CD8-positive, alpha-beta memory T cell (primary cell): ENCODE measurements around the gene GRSF1. TPM values are rescaled to one million over a fixed set of nuclear protein-coding genes. Genes with fewer than 3 reads are reported as not detected.

Experiments
- CTCF ChIA-PET: fragments of 350-600 bp; sonication (Branson Sonifier 250); formaldehyde crosslinking; loops from one replicate; lab custom pipeline; 2021; ENCODE audit warnings: antibody characterized with exemption; lab: Charles Lee
- POLR2A ChIA-PET: fragments of 350-600 bp; sonication (Branson Sonifier 250); formaldehyde crosslinking; loops from one replicate; lab custom pipeline; 2021; ENCODE audit warnings: antibody characterized with exemption; lab: Charles Lee
- DNase-seq, 5 donors: peaks; one replicate each; pipeline versions ENCODE4 v3.0.0 to v3.0.0-alpha.2; 2020 to 2022; ENCODE audit warnings: mixed read lengths in 1 of 5
- H3K27ac ChIP-seq: one replicate; pipeline ENCODE4 v1.7.0; 2013; ENCODE audit warnings: low read depth, mild to moderate bottlenecking, low read length, moderate library complexity
- H3K27me3 ChIP-seq: 2 replicates; pipeline ENCODE4 v1.7.0; 2013; ENCODE audit warnings: low read length, mild to moderate bottlenecking; ENCODE audit not compliant: insufficient read depth, poor library complexity, severe bottlenecking
- H3K36me3 ChIP-seq: 2 replicates; pipeline ENCODE4 v1.7.0; 2013; ENCODE audit warnings: mild to moderate bottlenecking, low read length, moderate library complexity; ENCODE audit not compliant: insufficient read depth
- H3K4me1 ChIP-seq: 2 replicates; pipeline ENCODE4 v1.7.0; 2013; ENCODE audit warnings: mild to moderate bottlenecking, low read length, moderate library complexity; ENCODE audit not compliant: insufficient read depth
- H3K4me3 ChIP-seq: 2 replicates; pipeline ENCODE4 v1.7.0; 2013; ENCODE audit warnings: mild to moderate bottlenecking, low read length
- H3K9me3 ChIP-seq: 2 replicates; pipeline ENCODE4 v1.7.0; 2013; ENCODE audit warnings: mild to moderate bottlenecking, low read length
- H3K27ac Mint-ChIP-seq, 8 donors: one replicate each; pipeline ENCODE4 v1.8.0; 2020 to 2021; ENCODE audit warnings: mixed read lengths in 8 of 8, mild to moderate bottlenecking in 6 of 8, inconsistent platforms in 3 of 8, moderate library complexity in 3 of 8
- H3K27me3 Mint-ChIP-seq, 2 donors: one replicate each; pipeline ENCODE4 v1.8.0; 2020 to 2021; ENCODE audit warnings: mixed read lengths in 2 of 2, mild to moderate bottlenecking in 1 of 2, moderate library complexity in 1 of 2
- H3K36me3 Mint-ChIP-seq, 3 donors: one replicate each; pipeline ENCODE4 v1.8.0; 2020 to 2021; ENCODE audit warnings: mixed read lengths in 3 of 3, inconsistent platforms in 1 of 3, mild to moderate bottlenecking in 1 of 3
- H3K4me1 Mint-ChIP-seq, 3 donors: one replicate each; pipeline ENCODE4 v1.8.0; 2020 to 2021; ENCODE audit warnings: mixed read lengths in 3 of 3, inconsistent platforms in 1 of 3, mild to moderate bottlenecking in 1 of 3
- H3K4me3 Mint-ChIP-seq, 7 donors: one replicate each; pipeline ENCODE4 v1.8.0; 2020 to 2021; ENCODE audit warnings: mixed read lengths in 7 of 7, mild to moderate bottlenecking in 6 of 7, moderate library complexity in 4 of 7, inconsistent platforms in 2 of 7
- H3K9me3 Mint-ChIP-seq, 5 donors: one replicate each; pipeline ENCODE4 v1.8.0; 2020 to 2022; ENCODE audit warnings: mixed read lengths in 5 of 5, mild to moderate bottlenecking in 3 of 5, moderate library complexity in 2 of 5, inconsistent platforms in 1 of 5
- polyA plus RNA-seq: library from polyadenylated mRNA; unstranded; fragments of 300-500 nt; fragmentation: Illumina TruSeq; gene quantifications from one replicate; pipeline ENCODE4 v1.2.3, GENCODE V29; 2021
- total RNA-seq, 2 experiments: library from RNA; stranded (reverse); gene quantifications; one replicate each; pipeline ENCODE4 v1.2.3, GENCODE V29; 2021

Gene GRSF1
- total and polyA plus RNA-seq, 3 experiments from 2014 or later, result 99.7 to 125 (median 112) TPM

- Histone ChIP-seq H3K27me3 (no peaks in the 10 kb centered on the region), H3K27ac (no peak overlapping the region), H3K36me3 (no peaks in the 10 kb centered on the region), H3K9me3 (no peaks in the 10 kb centered on the region), H3K4me3 (no peak overlapping the region), H3K4me1 (no peaks in the 10 kb centered on the region)
- Mint-ChIP-seq H3K4me3 (no peak overlapping the region), H3K36me3 (no peaks in the 10 kb centered on the region), H3K9me3 (no peaks in the 10 kb centered on the region), H3K27ac (peak overlapping the region in 6 of 8 donors; percentile 7 to 79 (median 56)), H3K27me3 (no peaks in the 10 kb centered on the region), H3K4me1 (peaks cover 8 to 11% (median 11%) of the 10 kb centered on the region in 3 donors)
- ChIA-PET CTCF (no interaction called here), POLR2A (no interaction called here)
- DNase-seq, result no peak
These were observed 23.6 kb upstream of the GRSF1 start for GRCh38 chr4:70863099-70863790.

GRCh38 chr4:70859066-70859465, 19.4 kb upstream of the GRSF1 start:
- Histone ChIP-seq H3K36me3 (no peaks in the 10 kb centered on the region), H3K4me1 (no peaks in the 10 kb centered on the region), H3K27me3 (no peaks in the 10 kb centered on the region), H3K9me3 (no peaks in the 10 kb centered on the region), H3K4me3 (no peak overlapping the region), H3K27ac (no peak overlapping the region)
- ChIA-PET CTCF (no interaction called here), POLR2A (no interaction called here)
- no peak overlapping the region for H3K4me3 Mint-ChIP-seq
- no peak for DNase-seq
- H3K36me3 Mint-ChIP-seq, result peaks cover 0 to 5% (median 4%) of the 10 kb centered on the region in 3 donors
- peaks cover 8 to 11% (median 11%) of the 10 kb centered on the region in 3 donors for H3K4me1 Mint-ChIP-seq
- H3K27me3 Mint-ChIP-seq, result no peaks in the 10 kb centered on the region
- no peak overlapping the region for H3K27ac Mint-ChIP-seq
- H3K9me3 Mint-ChIP-seq, result no peaks in the 10 kb centered on the region

- Histone ChIP-seq H3K4me3 (no peak overlapping the region), H3K9me3 (no peaks in the 10 kb centered on the region), H3K27ac (no peak overlapping the region), H3K4me1 (no peaks in the 10 kb centered on the region), H3K27me3 (no peaks in the 10 kb centered on the region), H3K36me3 (no peaks in the 10 kb centered on the region)
- POLR2A ChIA-PET, result no interaction called here
- Mint-ChIP-seq H3K4me3 (no peak overlapping the region), H3K27me3 (no peaks in the 10 kb centered on the region), H3K36me3 (peaks cover 0 to 5% (median 4%) of the 10 kb centered on the region in 3 donors), H3K4me1 (peaks cover 6 to 8% (median 7%) of the 10 kb centered on the region in 3 donors), H3K27ac (no peak overlapping the region), H3K9me3 (no peaks in the 10 kb centered on the region)
- no peak for DNase-seq
- CTCF ChIA-PET, result no interaction called here
These were observed 18.8 kb upstream of the GRSF1 start for GRCh38 chr4:70858454-70858853.

- no peak for DNase-seq
- Mint-ChIP-seq H3K9me3 (no peaks in the 10 kb centered on the region), H3K36me3 (peaks cover 0 to 5% (median 4%) of the 10 kb centered on the region in 3 donors), H3K27ac (no peak overlapping the region), H3K4me3 (no peak overlapping the region), H3K4me1 (no peaks in the 10 kb centered on the region), H3K27me3 (no peaks in the 10 kb centered on the region)
- Histone ChIP-seq H3K36me3 (no peaks in the 10 kb centered on the region), H3K4me1 (no peaks in the 10 kb centered on the region), H3K9me3 (no peaks in the 10 kb centered on the region), H3K4me3 (no peak overlapping the region), H3K27ac (no peak overlapping the region), H3K27me3 (no peaks in the 10 kb centered on the region)
- POLR2A ChIA-PET, result no interaction called here
- CTCF ChIA-PET, result no interaction called here
These were observed 15.8 kb upstream of the GRSF1 start for GRCh38 chr4:70855464-70855863.

- ChIA-PET CTCF (no interaction called here), POLR2A (interaction anchor here (0.6 kb wide), 1 partner anchor 211 kb away, joined by 10 read pairs; no protein-coding TSS in a partner anchor)
- H3K4me3 ChIP-seq, result no peak overlapping the region
- no peaks in the 10 kb centered on the region for H3K36me3 ChIP-seq
- no peaks in the 10 kb centered on the region for H3K4me1 ChIP-seq
- no peaks in the 10 kb centered on the region for H3K9me3 ChIP-seq
- Mint-ChIP-seq H3K27me3 (no peaks in the 10 kb centered on the region), H3K9me3 (no peaks in the 10 kb centered on the region), H3K4me1 (no peaks in the 10 kb centered on the region), H3K4me3 (no peak overlapping the region), H3K36me3 (peaks cover 0 to 5% (median 0%) of the 10 kb centered on the region in 3 donors), H3K27ac (peak overlapping the region in 1 of 8 donors; percentile 57)
- no peaks in the 10 kb centered on the region for H3K27me3 ChIP-seq
- no peak overlapping the region for H3K27ac ChIP-seq
- DNase-seq, result no peak
These were observed 9.6 kb upstream of the GRSF1 start for GRCh38 chr4:70849291-70849690.

- H3K27me3 Mint-ChIP-seq, result no peaks in the 10 kb centered on the region
- no peak overlapping the region for H3K27ac Mint-ChIP-seq
- no peaks in the 10 kb centered on the region for H3K4me1 ChIP-seq
- H3K9me3 ChIP-seq, result no peaks in the 10 kb centered on the region
- no peaks in the 10 kb centered on the region for H3K27me3 ChIP-seq
- H3K4me3 Mint-ChIP-seq, result no peak overlapping the region
- H3K36me3 Mint-ChIP-seq, result peaks cover 0 to 2% (median 0%) of the 10 kb centered on the region in 3 donors
- POLR2A ChIA-PET, result no interaction called here
- no peak overlapping the region for H3K4me3 ChIP-seq
- no peak overlapping the region for H3K27ac ChIP-seq
- CTCF ChIA-PET, result interaction anchor here (0.7 to 1.3 kb wide), 2 partner anchors 82 to 139 kb away, joined by 3 to 4 read pairs; no protein-coding TSS in a partner anchor
- no peak for DNase-seq
- H3K36me3 ChIP-seq, result no peaks in the 10 kb centered on the region
- no peaks in the 10 kb centered on the region for H3K9me3 Mint-ChIP-seq
- no peaks in the 10 kb centered on the region for H3K4me1 Mint-ChIP-seq
These were observed 4.5 kb upstream of the GRSF1 start for GRCh38 chr4:70844180-70844579.

- no peak overlapping the region for H3K27ac ChIP-seq
- peaks cover 7% of the 10 kb centered on the region for H3K4me1 ChIP-seq
- CTCF ChIA-PET, result interaction anchor here (1.2 kb wide), 1 partner anchor 59 kb away, joined by 3 read pairs; the partner anchor contains the start of gene MOB1B
- H3K9me3 Mint-ChIP-seq, result no peaks in the 10 kb centered on the region
- no peak overlapping the region for H3K4me3 ChIP-seq
- no peaks in the 10 kb centered on the region for H3K9me3 ChIP-seq
- H3K27me3 Mint-ChIP-seq, result no peaks in the 10 kb centered on the region
- DNase-seq, result no peak
- H3K4me3 Mint-ChIP-seq, result peak overlapping the region in 1 of 7 donors; percentile 41
- POLR2A ChIA-PET, result no interaction called here
- H3K4me1 Mint-ChIP-seq, result peaks cover 7 to 9% (median 9%) of the 10 kb centered on the region in 3 donors
- H3K36me3 Mint-ChIP-seq, result peaks cover 0 to 7% (median 0%) of the 10 kb centered on the region in 3 donors
- no peaks in the 10 kb centered on the region for H3K36me3 ChIP-seq
- H3K27ac Mint-ChIP-seq, result peak overlapping the region in 2 of 8 donors; percentile 11 to 12
- H3K27me3 ChIP-seq, result no peaks in the 10 kb centered on the region
These were observed 3.2 kb upstream of the GRSF1 start for GRCh38 chr4:70842761-70843435.

GRCh38 chr4:70841951-70842350, 2.3 kb upstream of the GRSF1 start:
- Mint-ChIP-seq H3K27ac (peak overlapping the region in 2 of 8 donors; percentile 3 to 78), H3K9me3 (no peaks in the 10 kb centered on the region), H3K27me3 (no peaks in the 10 kb centered on the region), H3K4me1 (peaks cover 12 to 17% (median 12%) of the 10 kb centered on the region in 3 donors), H3K4me3 (no peak overlapping the region), H3K36me3 (peaks cover 0 to 5% (median 0%) of the 10 kb centered on the region in 3 donors)
- Histone ChIP-seq H3K27me3 (no peaks in the 10 kb centered on the region), H3K4me1 (peaks cover 15% of the 10 kb centered on the region), H3K36me3 (no peaks in the 10 kb centered on the region), H3K9me3 (no peaks in the 10 kb centered on the region), H3K4me3 (no peak overlapping the region), H3K27ac (no peak overlapping the region)
- ChIA-PET CTCF (no interaction called here), POLR2A (no interaction called here)
- DNase-seq, result no peak
